HCT116 (cell line): ENCODE measurements around the gene ATXN2. TPM values are rescaled to one million over a fixed set of nuclear protein-coding genes. Genes with fewer than 3 reads are reported as not detected.

Source experiments
- ATAC-seq: fragments of 200-7000 bp; cut with Tn5 transposase; 2 replicates; pipeline ENCODE4 v1.9.1; 2020; ENCODE audit warnings: mild to moderate bottlenecking, moderate library complexity
- BruUV-seq: library from RNA; stranded (reverse); fragments of 400-500 nt; replicated peaks from 2 replicates; lab custom pipeline; 2021; lab: Mats Ljungman, UMichigan
- CTCF ChIA-PET: fragments of 300-600 bp; sonication (Branson Sonifier 250); formaldehyde crosslinking; loops from one replicate; lab custom pipeline; 2021; ENCODE audit warnings: antibody characterized with exemption; lab: Charles Lee
- POLR2A ChIA-PET: fragments of 300-600, 350-600 bp; sonication (Branson Sonifier 250); formaldehyde crosslinking; loops from one replicate; lab custom pipeline; 2021; ENCODE audit warnings: antibody characterized with exemption; lab: Charles Lee
- RAD21 ChIA-PET, 2 experiments: fragments of 300-600 bp; sonication (Branson Sonifier 250); formaldehyde crosslinking; loops; one replicate each; lab custom pipeline; 2023; ENCODE audit warnings: low total read pairs in 2 of 2; ENCODE audit not compliant: uncharacterized antibody in 2 of 2, unreplicated experiment in 2 of 2, low non-redundant PET in 1 of 2; lab: Charles Lee
- DNase-seq: peaks from one replicate; pipeline ENCODE4 v3.0.0-alpha.2; 2010; ENCODE audit warnings: low read depth, low spot score
- H2AFZ ChIP-seq: fragments of 200-600 bp; shearing (Covaris generic), sonication (generic); 2 replicates; pipeline ENCODE4 v1.6.1; 2017; ENCODE audit warnings: low read depth, mixed run types, mixed read lengths, antibody characterized with exemption, low read length; ENCODE audit not compliant: poor library complexity, severe bottlenecking
- H3K27ac ChIP-seq: 2 replicates; pipeline ENCODE4 v1.5.1; 2012; ENCODE audit warnings: low read depth, low read length
- H3K27me3 ChIP-seq: fragments of 200-600 bp; sonication (generic); 2 replicates; pipeline ENCODE4 v1.6.1; 2016; ENCODE audit warnings: mixed run types, low read length, mixed read lengths; ENCODE audit not compliant: insufficient read depth
- H3K36me3 ChIP-seq, 2 experiments: fragments of 200-500 bp in 1 of 2; fragments of 200-600 bp in 1 of 2; sonication (Bioruptor generic) in 1 of 2; sonication (generic) in 1 of 2; 2 replicates each; pipeline versions ENCODE4 v1.5.1 to v1.6.1; 2014 to 2016; ENCODE audit warnings: low read length in 2 of 2, inconsistent platforms in 1 of 2, mixed read lengths in 1 of 2, mixed run types in 1 of 2; ENCODE audit not compliant: insufficient read depth in 2 of 2, control insufficient read depth in 1 of 2
- H3K4me1 ChIP-seq, 2 experiments: fragments of 200-600 bp in 1 of 2; sonication (generic) in 1 of 2; 2 replicates each; pipeline versions ENCODE4 v1.5.1 to v1.6.1; 2012 to 2017; ENCODE audit warnings: low read length in 2 of 2, inconsistent platforms in 1 of 2, mild to moderate bottlenecking in 1 of 2, mixed read lengths in 1 of 2, mixed run types in 1 of 2, moderate library complexity in 1 of 2; ENCODE audit not compliant: insufficient read depth in 2 of 2, control insufficient read depth in 1 of 2
- H3K4me2 ChIP-seq: fragments of 200-600 bp; sonication (generic); 2 replicates; pipeline ENCODE4 v1.6.1; 2017; ENCODE audit warnings: mixed run types, low read length, mixed read lengths
- H3K4me3 ChIP-seq, 2 experiments: fragments of 200-600 bp in 1 of 2; sonication (generic) in 1 of 2; replicated peaks in 1 of 2; 2 replicates each; pipeline ENCODE4 v1.5.1; 2011 to 2016; ENCODE audit warnings: low read length in 2 of 2, control low read depth in 1 of 2, low read depth in 1 of 2, mild to moderate bottlenecking in 1 of 2, mixed read lengths in 1 of 2, mixed run types in 1 of 2
- H3K79me2 ChIP-seq: fragments of 200-600 bp; sonication (generic); 2 replicates; pipeline ENCODE4 v1.6.1; 2017; ENCODE audit warnings: mild to moderate bottlenecking, mixed run types, low read length, moderate library complexity, mixed read lengths; ENCODE audit not compliant: insufficient read depth
- H3K9ac ChIP-seq: fragments of 200-600 bp; sonication (generic); 2 replicates; pipeline ENCODE4 v1.6.1; 2016; ENCODE audit warnings: low read length, mixed read lengths
- H3K9me2 ChIP-seq: fragments of 200-600 bp; sonication (generic), shearing (Covaris generic); 2 replicates; pipeline ENCODE4 v1.6.1; 2017; ENCODE audit warnings: mixed run types, mild to moderate bottlenecking, moderate library complexity; ENCODE audit not compliant: insufficient read depth
- H3K9me3 ChIP-seq, 2 experiments: fragments of 200-500 bp in 1 of 2; fragments of 200-600 bp in 1 of 2; sonication (Bioruptor generic) in 1 of 2; sonication (generic) in 1 of 2; 2 replicates each; pipeline ENCODE4 v1.6.1; 2014 to 2017; ENCODE audit warnings: low read length in 2 of 2, mixed read lengths in 2 of 2, inconsistent platforms in 1 of 2, low read depth in 1 of 2, mild to moderate bottlenecking in 1 of 2, mixed run types in 1 of 2, moderate library complexity in 1 of 2; ENCODE audit not compliant: control insufficient read depth in 1 of 2, insufficient read depth in 1 of 2
- H4K20me1 ChIP-seq: fragments of 200-600 bp; sonication (generic), shearing (Covaris generic); 2 replicates; pipeline ENCODE4 v1.6.1; 2017; ENCODE audit warnings: mixed run types, mild to moderate bottlenecking, moderate library complexity; ENCODE audit not compliant: insufficient read depth
- CBX3 ChIP-seq: IDR thresholded peaks from 2 replicates; pipeline ENCODE4 v1.6.1; 2012; ENCODE audit warnings: low read depth
- CEBPB ChIP-seq: IDR thresholded peaks from 2 replicates; pipeline ENCODE4 v1.6.1; 2012; ENCODE audit warnings: low read depth
- EGR1 ChIP-seq: IDR thresholded peaks from 2 replicates; pipeline ENCODE4 v1.6.1; 2012; ENCODE audit warnings: low read depth
- EZH2phosphoT487 ChIP-seq: fragments of 200-600 bp; IDR thresholded peaks from 2 replicates; pipeline ENCODE4 v1.6.1; 2018; ENCODE audit warnings: antibody characterized with exemption, borderline replicate concordance
- JUND ChIP-seq: IDR thresholded peaks from 2 replicates; pipeline ENCODE4 v1.6.1; 2012
- POLR2A ChIP-seq: IDR thresholded peaks from 2 replicates; pipeline ENCODE4 v1.7.0; 2011; ENCODE audit warnings: borderline replicate concordance; ENCODE audit not compliant: insufficient read depth, insufficient read length; ENCODE audit errors: extremely low read depth
- POLR2AphosphoS5 ChIP-seq: IDR thresholded peaks from 2 replicates; pipeline ENCODE4 v1.6.1; 2011; ENCODE audit warnings: mild to moderate bottlenecking, low read depth, low read length, moderate library complexity
- REST ChIP-seq: IDR thresholded peaks from 2 replicates; pipeline ENCODE4 v1.6.1; 2012; ENCODE audit warnings: low read depth
- SIN3A ChIP-seq: IDR thresholded peaks from 2 replicates; pipeline ENCODE4 v1.6.1; 2012; ENCODE audit warnings: low read depth
- intact Hi-C: fragments of 100-400 bp; cut with micrococcal nuclease; formaldehyde crosslinking; loops from 2 replicates; pipeline ENCODE4 v1.10.0; 2022
- total RNA-seq: library from RNA; stranded (reverse); gene quantifications from one replicate; pipeline ENCODE4 v1.2.1, GENCODE V29; 2021; ENCODE audit not compliant: unreplicated experiment

The ATXN2 gene
- total RNA-seq, 1 experiment from 2014 or later = 72.7 TPM

GRCh38 chr12:111409780-111410430 lies 189.2 kb downstream of the ATXN2 start:
- no peaks in the 10 kb centered on the region for H3K36me3 ChIP-seq
- H3K27me3 ChIP-seq = no peaks in the 10 kb centered on the region
- no peaks in the 10 kb centered on the region for H3K9me2 ChIP-seq
- ChIA-PET RAD21 (interaction anchor here in 1 of 2 experiments (0.5 kb wide), 1 partner anchor 10 kb away, joined by 3 read pairs; no protein-coding TSS in a partner anchor), CTCF (no interaction called here), POLR2A (interaction anchor here (1.3 kb wide), 1 partner anchor 28 kb away, joined by 4 read pairs; no protein-coding TSS in a partner anchor)
- DNase-seq (no peak), ATAC-seq (no peak)
- no peaks in the 10 kb centered on the region for H4K20me1 ChIP-seq
- H3K4me2 ChIP-seq = peak overlapping the region; percentile 67
- H3K4me3 ChIP-seq = peak overlapping the region in 1 of 2 experiments; percentile 18; a peak in 1 of 4 replicates
- BruUV-seq = no TSS peak
- peaks cover 32 to 80% of the 10 kb centered on the region in 2 experiments for H3K4me1 ChIP-seq
- no peaks in the 10 kb centered on the region for H3K9me3 ChIP-seq
- H3K27ac ChIP-seq = peak overlapping the region; percentile 30; the same call in 1 of the 2 replicates
- no peak for TF ChIP-seq POLR2AphosphoS5
- no peak for TF ChIP-seq REST
- TF ChIP-seq EGR1 = no peak
- TF ChIP-seq CEBPB = no peak
- no peak overlapping the region for H2AFZ ChIP-seq
- peak overlapping the region; percentile 38 for H3K9ac ChIP-seq
- intact Hi-C loops = no loop called here
- peaks cover 45% of the 10 kb centered on the region for H3K79me2 ChIP-seq

GRCh38 chr12:111409403-111409779 lies 189.7 kb downstream of the ATXN2 start:
- Histone ChIP-seq H3K36me3 (no peaks in the 10 kb centered on the region), H3K27ac (peak overlapping the region; percentile 30; the same call in 1 of the 2 replicates), H2AFZ (no peak overlapping the region), H3K4me1 (peaks cover 35 to 81% of the 10 kb centered on the region in 2 experiments), H3K27me3 (no peaks in the 10 kb centered on the region), H3K4me3 (peak overlapping the region in 1 of 2 experiments; percentile 18; a peak in 1 of 4 replicates), H3K9me2 (no peaks in the 10 kb centered on the region), H3K9ac (peak overlapping the region; percentile 38), H3K9me3 (no peaks in the 10 kb centered on the region), H3K4me2 (peak overlapping the region; percentile 67), H3K79me2 (peaks cover 40% of the 10 kb centered on the region), H4K20me1 (no peaks in the 10 kb centered on the region)
- POLR2A ChIA-PET = interaction anchor here (1.3 kb wide), 1 partner anchor 29 kb away, joined by 4 read pairs; no protein-coding TSS in a partner anchor
- no peak for ATAC-seq
- intact Hi-C loops = no loop called here
- RAD21 ChIA-PET = no interaction called here
- CTCF ChIA-PET = no interaction called here
- TF ChIP-seq EZH2phosphoT487 = no peak
- TF ChIP-seq CEBPB = no peak
- TF ChIP-seq POLR2A = no peak
- no peak for TF ChIP-seq CBX3
- TF ChIP-seq SIN3A = no peak
- no peak for TF ChIP-seq JUND
- no peak for DNase-seq
- no TSS peak for BruUV-seq
